HepG2 (cell line): ENCODE data around the gene METTL22. TPM values are rescaled to one million over a fixed set of nuclear protein-coding genes. Genes with fewer than 3 reads are reported as not detected.
A peak's percentile ranks its signal among the peaks of the same experiment; 100 is the strongest.

Source experiments
- AHR ChIP-seq: IDR thresholded peaks from 2 replicates; pipeline ENCODE4 v1.6.1; 2018; ENCODE audit warnings: missing genetic modification reagents, missing compliant biosample characterization
- ETS1 ChIP-seq: sonication (generic); formaldehyde crosslinking; IDR thresholded peaks from 2 replicates; pipeline ENCODE4 v1.4.0; 2020; ENCODE audit warnings: missing genetic modification reagents
- HNRNPLL ChIP-seq: fragments of 200-400 bp; formaldehyde crosslinking; IDR thresholded peaks from 2 replicates; pipeline ENCODE4 v1.6.1; 2017; ENCODE audit warnings: mild to moderate bottlenecking, low read depth, low read length; ENCODE audit not compliant: poor library complexity, severe bottlenecking
- KAT7 ChIP-seq: IDR thresholded peaks from 2 replicates; pipeline ENCODE4 v1.6.1; 2018; ENCODE audit warnings: borderline replicate concordance, missing compliant biosample characterization
- MED8 ChIP-seq: sonication (generic); formaldehyde crosslinking; IDR thresholded peaks from 2 replicates; pipeline ENCODE4 v1.8.1; 2023; ENCODE audit warnings: mild to moderate bottlenecking, missing genetic modification reagents; ENCODE audit not compliant: insufficient replicate concordance
- MEF2D ChIP-seq: sonication (generic); formaldehyde crosslinking; IDR thresholded peaks from 2 replicates; pipeline ENCODE4 v1.5.1; 2020; ENCODE audit warnings: mild to moderate bottlenecking, missing genetic modification reagents
- NFIC ChIP-seq: IDR thresholded peaks from 2 replicates; pipeline ENCODE4 v1.6.1; 2012; ENCODE audit warnings: mild to moderate bottlenecking, low read length, inconsistent platforms
- POLR2A ChIP-seq, 2 experiments: IDR thresholded peaks; 2 replicates each; pipeline ENCODE4 v1.6.1; 2011; ENCODE audit warnings: low read depth in 2 of 2, low read length in 2 of 2, mild to moderate bottlenecking in 1 of 2, moderate library complexity in 1 of 2; ENCODE audit not compliant: insufficient read depth in 1 of 2
- RBM39 ChIP-seq: fragments of 200-400 bp; formaldehyde crosslinking; IDR thresholded peaks from one replicate; pipeline ENCODE4 v1.6.1; 2018; ENCODE audit warnings: antibody characterized with exemption, mild to moderate bottlenecking, low read depth, low read length; ENCODE audit not compliant: poor library complexity, severe bottlenecking
- RXRA ChIP-seq: sonication (generic); formaldehyde crosslinking; IDR thresholded peaks from 2 replicates; pipeline ENCODE4 v1.5.1; 2020; ENCODE audit warnings: missing genetic modification reagents
- SMARCC2 ChIP-seq: fragments of 450-650 bp; IDR thresholded peaks from 2 replicates; pipeline ENCODE4 v1.6.1; 2017; ENCODE audit warnings: antibody characterized with exemption, mild to moderate bottlenecking
- TP53 ChIP-seq: sonication (generic); formaldehyde crosslinking; conservative IDR thresholded peaks from 2 replicates; pipeline ENCODE4 v1.4.0; 2020; ENCODE audit warnings: missing genetic modification reagents
- ZBTB25 ChIP-seq: IDR thresholded peaks from 2 replicates; pipeline ENCODE4 v1.6.1; 2018; ENCODE audit warnings: missing genetic modification reagents
- ZBTB8A ChIP-seq: sonication (generic); formaldehyde crosslinking; IDR thresholded peaks from 2 replicates; pipeline ENCODE4 v1.4.0; 2020; ENCODE audit warnings: mild to moderate bottlenecking, low read depth, missing genetic modification reagents, borderline replicate concordance
- ZNF274 ChIP-seq: sonication (generic); formaldehyde crosslinking; IDR thresholded peaks from 2 replicates; pipeline ENCODE4 v1.5.1; 2020; ENCODE audit warnings: mild to moderate bottlenecking, missing genetic modification reagents
- ZNF350 ChIP-seq: sonication (generic); formaldehyde crosslinking; IDR thresholded peaks from 2 replicates; pipeline ENCODE4 v1.4.0; 2020; ENCODE audit warnings: mild to moderate bottlenecking, low read depth, missing genetic modification reagents, borderline replicate concordance
- ZNF746 ChIP-seq: sonication (generic); formaldehyde crosslinking; IDR thresholded peaks from 2 replicates; pipeline ENCODE4 v1.8.0; 2022; ENCODE audit warnings: mild to moderate bottlenecking, missing genetic modification reagents
- ZNF768 ChIP-seq: sonication (generic); formaldehyde crosslinking; IDR thresholded peaks from 2 replicates; pipeline ENCODE4 v1.4.0; 2020; ENCODE audit warnings: missing genetic modification reagents
- ZNF839 ChIP-seq: sonication (generic); formaldehyde crosslinking; IDR thresholded peaks from 2 replicates; pipeline ENCODE4 v1.4.0; 2020; ENCODE audit warnings: missing genetic modification reagents, mild to moderate bottlenecking, borderline replicate concordance
- polyA plus RNA-seq, 8 experiments: library from polyadenylated mRNA; depleted of rRNA in 3 of 8; stranded (reverse) in 7 of 8; unstranded in 1 of 8; fragments of >200 nt; fragmentation: Illumina TruSeq in 4 of 8; extraction: Trizol in 4 of 8; gene quantifications; 2 replicates each; pipeline versions ENCODE4 v1.2.1 to v1.2.3, GENCODE V29; 2011 to 2016; ENCODE audit warnings: low read depth in 4 of 8, missing spikeins in 1 of 8, mixed read lengths in 1 of 8; ENCODE audit not compliant: insufficient read depth in 1 of 8
- total RNA-seq, 5 experiments: library from RNA; depleted of rRNA; stranded (reverse); fragments of >200 nt; fragmentation: Illumina TruSeq; extraction: Trizol; gene quantifications; 2 replicates each; pipeline ENCODE4 v1.2.3, GENCODE V29; 2016; ENCODE audit warnings: low read depth in 1 of 5
- TF ChIP-seq, protein P1 (sequence below): sonication (generic); formaldehyde crosslinking; IDR thresholded peaks from 2 replicates; pipeline ENCODE4 v1.8.1; 2023; ENCODE audit warnings: mild to moderate bottlenecking, inconsistent platforms, moderate library complexity, missing genetic modification reagents, borderline replicate concordance
- TF ChIP-seq, protein P2 (sequence below): sonication (generic); formaldehyde crosslinking; IDR thresholded peaks from 2 replicates; pipeline ENCODE4 v1.9.0; 2021; ENCODE audit warnings: missing genetic modification reagents, borderline replicate concordance
- TF ChIP-seq, protein P3 (sequence below): sonication (generic); formaldehyde crosslinking; IDR thresholded peaks from 2 replicates; pipeline ENCODE4 v1.4.0; 2020; ENCODE audit warnings: missing genetic modification reagents, borderline replicate concordance

The METTL22 gene
- total and polyA plus RNA-seq, 2 of the 13 experiments (the other 11 are each of a cell fraction or from before 2014, with no cell fraction given) = 36.2 to 94.8 TPM

DNA sequence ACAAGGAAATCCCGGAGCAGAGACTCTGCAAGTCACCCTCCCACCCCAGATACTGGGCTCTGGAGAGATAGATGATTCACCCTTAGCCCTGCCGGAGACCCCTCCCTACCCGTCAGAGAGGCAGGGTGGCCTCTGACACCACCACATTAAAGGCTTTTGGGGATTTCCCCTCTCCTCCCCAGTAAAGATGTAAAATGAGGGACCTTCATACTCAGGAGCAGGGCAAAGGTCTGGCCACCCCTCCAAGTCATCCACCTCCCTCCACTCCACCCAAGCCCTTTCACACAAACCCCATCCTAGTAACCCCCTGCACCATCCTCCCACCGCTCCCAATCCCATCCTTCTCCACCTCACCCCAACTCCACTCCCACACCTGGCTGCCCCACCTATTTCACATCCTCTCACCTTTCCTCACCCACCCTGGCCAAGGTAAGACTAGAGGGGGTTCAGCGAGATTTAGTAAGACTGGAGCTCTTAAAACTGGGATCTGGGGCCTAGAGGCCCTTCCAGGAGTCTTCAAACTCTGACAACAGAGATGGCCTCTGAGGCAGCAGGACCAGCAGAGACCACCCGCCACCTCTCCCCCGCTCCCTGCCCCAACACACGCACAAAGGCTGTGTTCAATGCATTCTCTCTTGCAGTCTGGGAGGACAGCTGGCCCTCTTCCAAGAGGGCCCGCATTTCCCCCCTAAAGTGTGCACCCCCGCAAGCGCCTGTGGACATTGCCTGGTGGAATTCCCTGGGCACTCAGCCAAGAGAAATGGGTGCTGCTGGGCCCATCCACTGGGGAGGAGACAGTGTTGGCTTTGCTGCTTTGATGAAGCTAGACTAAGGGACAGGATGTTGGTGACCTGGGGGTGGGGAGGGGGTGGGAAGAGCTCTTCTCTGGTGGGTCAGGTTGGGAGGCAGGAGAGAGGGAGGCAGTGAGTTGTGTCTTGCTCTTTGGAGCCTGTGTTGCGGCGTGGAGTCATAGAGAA, 54.0 kb downstream of the METTL22 start (continued):
- no peak for TF ChIP-seq ZBTB8A (CRISPR knock-in tag)
- TF ChIP-seq ZBTB25 (CRISPR knock-in tag) = no peak
- TF ChIP-seq TP53 (CRISPR knock-in tag) = no peak
- TF ChIP-seq ZNF274 (CRISPR knock-in tag) = no peak
- TF ChIP-seq SMARCC2 = no peak
- no peak for TF ChIP-seq ETS1 (CRISPR knock-in tag)
- no peak; the same call in 1 of the 2 replicates for TF ChIP-seq ZNF350
- TF ChIP-seq AHR (CRISPR knock-in tag) = no peak
- TF ChIP-seq ZNF746 = no peak; the same call in 1 of the 2 replicates
- no peak for TF ChIP-seq KAT7 (CRISPR knock-in tag)
- TF ChIP-seq, protein P1, sequence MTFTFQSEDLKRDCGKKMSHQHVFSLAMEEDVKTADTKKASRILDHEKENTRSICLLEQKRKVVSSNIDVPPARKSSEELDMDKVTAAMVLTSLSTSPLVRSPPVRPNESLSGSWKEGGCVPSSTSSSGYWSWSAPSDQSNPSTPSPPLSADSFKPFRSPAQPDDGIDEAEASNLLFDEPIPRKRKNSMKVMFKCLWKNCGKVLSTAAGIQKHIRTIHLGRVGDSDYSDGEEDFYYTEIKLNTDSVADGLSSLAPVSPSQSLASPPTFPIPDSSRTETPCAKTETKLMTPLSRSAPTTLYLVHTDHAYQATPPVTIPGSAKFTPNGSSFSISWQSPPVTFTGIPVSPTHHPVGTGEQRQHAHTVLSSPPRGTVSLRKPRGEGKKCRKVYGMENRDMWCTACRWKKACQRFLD = no peak; the same call in 1 of the 2 replicates
- TF ChIP-seq ZNF839 = no peak
- TF ChIP-seq HNRNPLL = no peak
- TF ChIP-seq RBM39 = peak; percentile 87
- TF ChIP-seq MEF2D (CRISPR knock-in tag) = peak; percentile 89; the same call in 1 of the 2 replicates
- peak; percentile 94 for TF ChIP-seq NFIC
- TF ChIP-seq, protein P2, sequence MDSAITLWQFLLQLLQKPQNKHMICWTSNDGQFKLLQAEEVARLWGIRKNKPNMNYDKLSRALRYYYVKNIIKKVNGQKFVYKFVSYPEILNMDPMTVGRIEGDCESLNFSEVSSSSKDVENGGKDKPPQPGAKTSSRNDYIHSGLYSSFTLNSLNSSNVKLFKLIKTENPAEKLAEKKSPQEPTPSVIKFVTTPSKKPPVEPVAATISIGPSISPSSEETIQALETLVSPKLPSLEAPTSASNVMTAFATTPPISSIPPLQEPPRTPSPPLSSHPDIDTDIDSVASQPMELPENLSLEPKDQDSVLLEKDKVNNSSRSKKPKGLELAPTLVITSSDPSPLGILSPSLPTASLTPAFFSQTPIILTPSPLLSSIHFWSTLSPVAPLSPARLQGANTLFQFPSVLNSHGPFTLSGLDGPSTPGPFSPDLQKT (CRISPR knock-in tag) = no peak
- no peak; a peak in 1 of 4 replicates for TF ChIP-seq POLR2A (IDR thresholded peaks at IDR 0.05; ENCODE audit: insufficient read depth in 1 of 2, low read depth in 2 of 2, low read length in 2 of 2)
- no peak; the same call in 1 of the 2 replicates for TF ChIP-seq RXRA (CRISPR knock-in tag)
- TF ChIP-seq ZNF768 (CRISPR knock-in tag) = peak; percentile 55; the same call in 1 of the 2 replicates
- TF ChIP-seq, protein P3, sequence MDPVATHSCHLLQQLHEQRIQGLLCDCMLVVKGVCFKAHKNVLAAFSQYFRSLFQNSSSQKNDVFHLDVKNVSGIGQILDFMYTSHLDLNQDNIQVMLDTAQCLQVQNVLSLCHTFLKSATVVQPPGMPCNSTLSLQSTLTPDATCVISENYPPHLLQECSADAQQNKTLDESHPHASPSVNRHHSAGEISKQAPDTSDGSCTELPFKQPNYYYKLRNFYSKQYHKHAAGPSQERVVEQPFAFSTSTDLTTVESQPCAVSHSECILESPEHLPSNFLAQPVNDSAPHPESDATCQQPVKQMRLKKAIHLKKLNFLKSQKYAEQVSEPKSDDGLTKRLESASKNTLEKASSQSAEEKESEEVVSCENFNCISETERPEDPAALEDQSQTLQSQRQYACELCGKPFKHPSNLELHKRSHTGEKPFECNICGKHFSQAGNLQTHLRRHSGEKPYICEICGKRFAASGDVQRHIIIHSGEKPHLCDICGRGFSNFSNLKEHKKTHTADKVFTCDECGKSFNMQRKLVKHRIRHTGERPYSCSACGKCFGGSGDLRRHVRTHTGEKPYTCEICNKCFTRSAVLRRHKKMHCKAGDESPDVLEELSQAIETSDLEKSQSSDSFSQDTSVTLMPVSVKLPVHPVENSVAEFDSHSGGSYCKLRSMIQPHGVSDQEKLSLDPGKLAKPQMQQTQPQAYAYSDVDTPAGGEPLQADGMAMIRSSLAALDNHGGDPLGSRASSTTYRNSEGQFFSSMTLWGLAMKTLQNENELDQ (CRISPR knock-in tag) = no peak
- TF ChIP-seq MED8 = no peak
